ENCODE measurements around the gene KIFC1.

KIFC1 gene

GRCh38 chr6:33412140-33413009 is 20.8 kb downstream of the KIFC1 start:
- no peak for DNase-seq

DNA sequence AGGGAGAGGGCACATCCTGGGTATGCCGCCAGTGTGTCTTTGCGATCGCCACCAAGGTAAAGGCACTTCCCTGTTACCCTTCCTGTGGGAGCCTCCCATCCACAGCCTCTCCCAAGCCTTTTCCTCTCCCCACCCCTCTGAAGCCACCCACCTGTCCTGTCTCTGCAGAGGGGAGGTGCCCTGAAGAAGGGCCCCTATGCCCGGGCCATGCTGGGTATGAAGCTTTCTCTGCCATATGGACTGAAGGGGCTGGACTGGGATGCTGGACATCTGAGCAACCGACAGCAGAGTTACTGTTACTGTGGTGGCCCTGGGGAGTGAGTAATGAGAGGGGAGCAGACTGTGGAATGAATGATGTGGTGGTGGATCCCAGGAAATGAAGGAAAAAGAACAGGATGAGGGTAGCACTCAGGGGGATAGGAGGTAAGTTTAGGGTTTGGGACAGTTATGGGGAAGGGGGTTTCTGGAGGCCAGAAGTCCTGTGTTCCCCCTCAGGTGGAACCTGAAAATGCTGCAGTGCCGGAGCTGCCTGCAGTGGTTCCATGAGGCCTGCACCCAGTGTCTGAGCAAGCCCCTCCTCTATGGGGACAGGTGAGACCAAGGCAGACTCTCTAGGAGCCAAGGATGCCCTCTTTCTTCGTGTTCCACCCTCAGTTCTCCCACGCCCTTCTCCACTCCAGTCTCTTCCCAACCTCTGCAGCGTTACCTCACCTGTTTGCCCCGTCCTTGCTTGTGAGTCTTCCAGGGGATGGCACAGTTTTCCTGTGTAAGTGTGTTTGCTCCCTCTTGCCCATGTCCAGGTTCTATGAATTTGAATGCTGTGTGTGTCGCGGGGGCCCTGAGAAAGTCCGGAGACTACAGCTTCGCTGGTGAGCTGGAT is 21.9 kb downstream of the KIFC1 start:
- DNase-seq, result no peak

DNA sequence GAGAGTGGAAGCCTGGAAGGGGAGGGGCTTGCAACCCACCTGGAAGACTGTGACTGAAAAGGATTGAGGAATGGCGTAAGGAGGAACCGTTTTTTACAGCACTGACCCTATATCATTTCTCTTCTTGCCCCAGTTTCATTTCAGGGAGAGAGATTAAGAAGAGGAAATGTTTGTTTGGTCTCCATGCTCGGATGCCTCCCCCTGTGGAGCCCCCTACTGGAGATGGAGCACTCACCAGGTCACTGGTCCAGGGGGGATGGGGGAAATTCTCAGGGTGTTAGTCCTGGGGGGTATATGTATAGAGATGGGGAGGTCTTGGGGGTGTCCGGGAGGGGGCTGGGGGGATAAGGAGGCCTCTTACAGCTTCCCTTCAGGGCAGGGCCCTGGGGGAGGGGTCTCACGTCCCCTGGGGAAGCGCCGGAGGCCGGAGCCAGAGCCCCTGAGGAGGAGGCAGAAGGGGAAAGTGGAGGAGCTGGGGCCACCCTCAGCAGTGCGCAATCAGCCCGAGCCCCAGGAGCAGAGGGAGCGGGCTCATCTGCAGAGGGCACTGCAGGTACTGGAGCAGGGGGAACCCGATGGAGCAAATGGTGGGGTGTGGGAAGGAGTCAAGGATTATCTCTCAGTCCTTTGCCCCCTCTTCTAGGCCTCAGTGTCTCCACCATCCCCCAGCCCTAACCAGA is 23.1 kb downstream of the KIFC1 start:
- DNase-seq, result no peak

DNA sequence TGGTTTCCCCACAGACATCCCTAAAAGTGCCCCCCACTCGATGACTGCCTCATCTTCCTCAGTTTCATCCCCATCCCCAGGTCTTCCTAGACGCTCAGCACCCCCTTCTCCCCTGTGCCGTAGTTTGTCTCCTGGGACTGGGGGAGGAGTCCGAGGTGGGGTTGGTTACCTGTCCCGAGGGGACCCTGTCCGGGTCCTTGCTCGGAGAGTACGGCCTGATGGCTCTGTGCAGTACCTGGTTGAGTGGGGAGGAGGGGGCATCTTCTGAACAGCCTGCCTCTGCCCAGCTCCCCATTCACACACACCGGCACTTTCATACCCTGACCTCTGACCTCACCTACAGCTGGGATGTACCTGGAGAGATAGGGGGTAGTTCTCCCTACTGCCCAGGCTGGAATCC is 24.2 kb downstream of the KIFC1 start:
- no peak for DNase-seq

GRCh38 chr6:33416386-33417127 is 24.9 kb downstream of the KIFC1 start:
- DNase-seq, result peak; percentile 69

- DNase-seq, result no peak
Observed at GRCh38 chr6:33417128-33417902, 25.7 kb downstream of the KIFC1 start.

GRCh38 chr6:33417903-33418689 is 26.5 kb downstream of the KIFC1 start, which contains the start of gene CUTA:
TSS of gene CUTA (minus strand) at chr6:33418107. CDS start at chr6:33418000, 107 bp downstream.
- peak; percentile 100 for DNase-seq

GRCh38 chr6:33418690-33419291 is 27.2 kb downstream of the KIFC1 start:
- peak; percentile 79 for DNase-seq

- DNase-seq, result peak; percentile 48
Observed at GRCh38 chr6:33419580-33420490, 28.2 kb downstream of the KIFC1 start, which contains the start of gene SYNGAP1. TSS of gene SYNGAP1 (plus strand) at chr6:33420065. CDS start at chr6:33420265, 200 bp downstream.

DNA sequence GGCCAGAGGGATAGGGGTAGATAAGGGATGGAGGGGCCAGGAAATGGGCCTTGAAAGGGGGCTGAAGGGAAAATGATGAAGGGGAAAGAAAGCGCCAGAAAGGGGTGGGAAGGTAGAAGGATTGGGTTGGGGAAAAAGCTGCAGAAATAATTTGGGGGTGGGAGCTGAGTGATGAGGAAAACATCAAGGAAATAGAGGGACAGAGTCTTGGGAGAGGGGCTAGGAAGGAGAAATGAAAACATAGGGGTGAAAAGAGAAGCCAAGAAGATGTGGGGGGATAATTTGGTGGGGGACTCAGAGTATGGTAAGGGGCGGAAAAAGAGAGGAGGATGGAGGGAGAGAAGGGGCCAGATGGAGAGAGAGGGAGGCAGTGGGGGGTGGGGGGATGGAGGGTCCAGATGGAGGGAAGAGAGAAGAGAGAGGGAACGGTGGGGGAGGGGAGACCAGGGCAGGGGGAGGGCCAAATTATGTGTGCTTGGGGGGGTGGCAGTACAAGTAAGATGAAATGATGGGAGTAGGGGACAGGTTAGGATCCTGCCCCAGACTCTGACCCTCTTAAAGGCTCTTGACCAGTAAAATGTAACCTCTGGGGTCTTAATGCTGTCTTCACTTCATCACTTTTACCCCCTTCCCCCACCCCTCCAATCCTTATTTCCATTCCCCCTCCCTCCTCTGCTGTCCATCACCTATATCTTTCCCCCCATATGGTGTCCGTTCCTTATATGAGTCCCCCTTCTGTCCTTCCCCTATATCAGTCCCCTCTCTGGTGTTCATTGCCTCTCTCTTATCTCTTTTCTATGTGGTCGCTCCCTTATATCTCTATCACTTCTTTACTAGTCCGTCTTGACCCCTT is 29.1 kb downstream of the KIFC1 start:
- no peak for DNase-seq

GRCh38 chr6:33421344-33421643 is 29.7 kb downstream of the KIFC1 start:
- DNase-seq, result no peak

DNA sequence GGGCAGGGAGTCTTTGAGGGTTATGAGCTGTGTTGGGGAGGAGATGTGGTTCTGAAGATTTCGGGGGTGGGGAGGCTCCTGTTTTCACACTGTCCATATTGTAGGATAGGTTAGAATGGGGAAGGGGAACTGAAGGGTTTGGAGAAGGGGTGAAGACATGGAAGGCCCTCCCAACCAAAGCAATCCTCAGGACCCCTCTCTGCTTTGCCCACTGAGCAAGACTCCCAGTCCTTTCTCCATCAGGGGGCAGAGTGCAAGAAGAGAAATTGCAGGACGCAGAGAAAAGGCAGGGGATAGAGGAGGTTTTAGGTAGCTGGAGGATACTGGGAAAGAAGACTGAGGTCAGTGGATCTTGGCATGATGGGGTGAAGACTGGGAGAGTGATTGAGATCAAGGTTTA is 32.2 kb downstream of the KIFC1 start:
- DNase-seq, result no peak

- DNase-seq, result no peak
Observed at GRCh38 chr6:33424855-33425667, 33.4 kb downstream of the KIFC1 start.

- peak; percentile 85 for DNase-seq
Observed at GRCh38 chr6:33425668-33426577, 34.3 kb downstream of the KIFC1 start.

DNA sequence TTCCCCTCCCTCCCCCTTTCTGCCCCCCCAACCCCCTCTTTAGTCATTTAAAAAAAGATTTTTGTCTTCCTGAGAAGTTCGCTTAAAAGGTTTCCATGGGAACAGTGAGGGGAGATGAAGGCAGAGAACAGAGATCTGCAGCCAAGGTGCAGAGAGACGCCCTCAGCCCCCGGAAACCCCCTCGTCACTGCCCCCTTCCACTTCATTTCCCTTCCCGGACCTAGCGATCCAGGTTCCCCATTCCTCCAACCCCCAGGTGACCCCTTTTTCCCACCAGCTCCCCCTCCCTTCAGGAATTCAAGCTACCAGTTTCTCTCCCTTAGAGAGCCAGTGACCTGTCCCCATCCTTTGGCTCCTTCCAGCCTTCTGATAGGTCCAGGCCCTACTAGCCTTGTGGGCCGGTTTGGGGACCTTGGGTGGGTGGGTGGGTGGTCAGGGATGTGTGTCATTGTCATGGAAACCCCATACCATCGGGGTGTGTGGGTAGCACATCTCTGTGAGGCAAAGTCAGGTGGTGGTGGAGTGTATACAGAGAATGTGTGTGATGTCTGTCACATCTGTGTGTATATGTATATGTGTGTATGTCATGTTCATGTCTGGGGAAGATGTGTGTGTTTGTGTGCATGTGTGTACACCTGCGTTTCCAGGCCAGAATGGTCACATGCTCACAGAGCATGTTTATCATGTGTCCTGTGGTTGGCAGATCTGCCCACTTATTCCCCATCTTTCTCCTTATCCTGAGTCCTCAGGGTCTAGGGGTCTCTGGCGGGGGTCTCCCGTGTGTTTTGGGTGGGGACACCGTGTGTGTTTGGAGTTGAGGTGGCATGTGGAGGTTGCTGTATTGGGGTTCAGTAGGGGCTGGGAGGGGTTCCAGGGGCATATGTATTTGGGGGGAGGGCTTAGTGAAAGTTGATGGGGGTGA is 35.2 kb downstream of the KIFC1 start:
- DNase-seq, result no peak

Measured in activated CD4-positive, alpha-beta T cell treated with anti-CD3 and anti-CD28 coated beads, Interleukin-2, amount 50 U/mL, for 16 hours (primary cell).